ENCODE data around the gene RPS23.
"Not testable (repeated sequence)": the region's sequence is repeated elsewhere in the genome, so short reads cannot be mapped to it uniquely, and the experiment has no call there.

The RPS23 gene

GRCh38 chr5:82290005-82290404 lies 11.9 kb upstream of the RPS23 start:
- DNase-seq (ENCODE audit: low spot score) = no peak

DNA sequence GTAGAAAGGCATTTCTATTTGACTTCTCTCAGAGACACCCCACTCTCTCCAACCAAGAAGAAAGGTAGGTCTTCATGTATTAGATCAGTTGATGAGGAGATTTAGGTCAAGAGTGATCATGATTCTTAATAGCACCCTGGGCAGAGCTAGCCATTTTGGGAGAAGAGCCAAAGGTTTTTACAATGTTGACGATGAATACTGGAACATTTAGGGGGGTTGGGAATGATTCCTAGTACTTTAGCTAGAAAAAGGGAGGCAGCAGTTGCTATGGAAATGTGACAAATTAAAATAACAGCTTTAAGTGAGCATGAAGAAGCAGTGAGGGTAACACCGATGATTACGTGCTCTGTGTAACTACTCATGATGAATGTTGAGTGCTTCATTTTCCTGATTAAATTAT lies 9.5 kb upstream of the RPS23 start:
- no peak for DNase-seq (ENCODE audit: low spot score)

DNA sequence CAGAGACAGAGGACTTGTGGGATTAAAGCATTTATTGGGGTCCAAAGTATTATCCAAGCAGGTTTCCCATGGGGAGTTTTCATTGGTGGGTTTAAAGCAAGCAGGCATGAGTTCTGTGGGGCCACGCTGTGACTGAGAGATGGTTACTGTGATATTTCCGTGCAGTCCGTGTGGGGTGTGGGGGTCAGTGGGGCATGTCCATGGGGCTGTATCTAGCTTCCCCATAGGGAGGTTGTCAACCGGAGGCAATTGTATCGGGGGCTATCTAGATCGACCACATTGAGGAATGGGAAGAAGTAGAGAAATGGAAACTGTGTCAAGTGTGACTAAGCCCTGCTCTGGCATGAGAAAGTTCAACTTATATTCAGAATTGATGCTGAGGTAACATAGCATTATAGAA lies 7.1 kb upstream of the RPS23 start:
- DNase-seq (ENCODE audit: low spot score) = no peak

- no peak for DNase-seq (ENCODE audit: low spot score)
Measured at GRCh38 chr5:82283893-82284292, 5.7 kb upstream of the RPS23 start.

DNA sequence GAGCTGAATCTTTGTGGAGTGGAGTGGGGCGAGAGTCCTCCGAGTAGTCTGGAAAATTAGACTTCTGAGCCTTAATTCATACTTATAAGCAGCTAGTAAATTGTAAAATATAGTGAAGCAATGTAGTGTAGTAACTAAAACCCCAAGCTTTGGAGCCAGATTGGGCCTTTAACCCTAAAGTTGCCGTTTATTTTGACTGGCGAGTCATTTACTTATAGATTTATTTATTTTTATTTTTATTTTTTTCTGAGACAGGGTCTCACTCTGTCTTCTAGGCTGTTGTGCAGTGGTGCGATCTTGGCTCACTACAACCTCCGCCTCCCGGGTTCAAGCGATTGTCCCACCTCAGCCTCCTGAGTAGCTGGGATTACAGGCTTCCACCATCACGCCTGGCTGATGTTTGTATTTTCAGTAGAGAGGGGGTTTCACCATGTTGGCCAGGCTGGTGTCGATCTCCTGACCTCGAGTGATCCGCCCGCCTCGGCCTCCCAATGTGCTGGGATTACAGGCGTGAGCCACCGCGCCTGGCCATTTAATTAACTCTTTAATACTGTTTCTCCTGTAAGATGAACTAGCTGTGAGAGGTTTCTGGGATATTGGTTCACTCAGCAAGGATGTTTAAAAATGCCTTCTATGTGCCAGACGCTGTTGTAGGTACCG lies 687 bp upstream of the RPS23 start:
- DNase-seq (ENCODE audit: low spot score) = no peak

- DNase-seq (ENCODE audit: low spot score) = no peak
Measured at GRCh38 chr5:82277613-82277986, 554 bp downstream of the RPS23 start.

GRCh38 chr5:82276800-82277612 lies 1.1 kb downstream of the RPS23 start:
- DNase-seq (ENCODE audit: low spot score) = no peak

DNA sequence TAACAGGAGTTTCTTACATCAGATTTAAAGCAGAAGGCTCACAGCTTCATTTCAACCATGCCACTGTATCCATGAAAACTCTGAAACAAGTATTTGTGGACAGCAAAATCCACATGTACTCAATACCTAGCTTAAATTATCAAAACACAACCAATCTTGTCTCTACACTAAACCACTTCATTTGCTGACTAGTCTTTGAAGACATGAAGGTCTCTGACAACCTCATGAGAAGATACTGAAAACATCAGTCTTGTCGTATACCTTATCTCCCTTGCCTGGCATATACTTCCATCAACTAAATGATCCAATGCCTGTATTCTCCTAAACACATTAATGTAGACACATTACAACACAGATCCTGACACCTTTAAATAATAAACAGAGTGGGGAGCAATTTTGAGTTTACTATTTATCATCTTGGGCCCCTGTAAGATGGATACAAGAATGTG lies 2.9 kb downstream of the RPS23 start:
- DNase-seq (ENCODE audit: low spot score) = no peak

DNA sequence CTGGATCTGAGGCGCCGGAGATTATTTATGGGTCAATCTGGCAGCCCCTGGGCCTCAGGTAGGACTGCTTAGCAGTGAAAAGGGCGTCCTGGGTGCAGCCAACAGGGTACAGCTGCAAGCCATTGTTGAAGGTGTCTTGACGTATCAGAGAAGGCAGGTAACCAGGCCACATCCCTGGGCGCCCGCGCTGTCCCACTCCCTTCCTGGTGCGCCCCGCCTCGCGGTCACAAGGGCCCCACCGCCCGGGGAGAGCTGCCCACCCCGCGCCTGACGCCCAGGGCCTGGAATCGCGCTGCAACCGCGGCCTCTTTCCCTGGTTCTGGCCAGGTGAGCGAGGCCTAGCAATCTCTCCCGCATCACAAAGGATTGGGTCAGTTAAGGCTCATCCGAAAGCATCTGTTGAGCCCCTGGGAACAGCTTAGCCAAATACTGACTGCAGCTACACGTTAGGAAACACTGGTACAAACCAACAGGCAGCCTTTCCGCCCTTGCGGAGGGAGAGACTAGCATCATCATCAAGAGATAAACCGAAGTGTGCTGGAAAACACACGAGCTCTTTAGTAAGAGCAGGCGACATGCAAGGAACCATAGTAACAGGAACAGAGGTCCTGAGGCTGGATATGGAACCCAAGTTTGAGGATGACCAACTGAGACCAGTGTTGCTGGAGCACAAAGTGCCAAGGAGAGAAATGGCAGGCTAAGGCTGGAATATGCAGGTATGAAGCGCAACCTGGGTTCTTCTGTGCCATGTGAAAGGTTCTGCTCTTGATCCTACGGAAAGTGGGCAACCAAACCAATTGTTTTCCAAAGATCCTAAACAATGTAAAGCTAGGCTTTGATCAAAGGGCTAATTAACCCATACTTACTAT lies 3.6 kb downstream of the RPS23 start:
- no peak for DNase-seq (ENCODE audit: low spot score)

- DNase-seq (ENCODE audit: low spot score) = not testable (repeated sequence)
Measured at GRCh38 chr5:82273426-82273825, 4.7 kb downstream of the RPS23 start.

DNA sequence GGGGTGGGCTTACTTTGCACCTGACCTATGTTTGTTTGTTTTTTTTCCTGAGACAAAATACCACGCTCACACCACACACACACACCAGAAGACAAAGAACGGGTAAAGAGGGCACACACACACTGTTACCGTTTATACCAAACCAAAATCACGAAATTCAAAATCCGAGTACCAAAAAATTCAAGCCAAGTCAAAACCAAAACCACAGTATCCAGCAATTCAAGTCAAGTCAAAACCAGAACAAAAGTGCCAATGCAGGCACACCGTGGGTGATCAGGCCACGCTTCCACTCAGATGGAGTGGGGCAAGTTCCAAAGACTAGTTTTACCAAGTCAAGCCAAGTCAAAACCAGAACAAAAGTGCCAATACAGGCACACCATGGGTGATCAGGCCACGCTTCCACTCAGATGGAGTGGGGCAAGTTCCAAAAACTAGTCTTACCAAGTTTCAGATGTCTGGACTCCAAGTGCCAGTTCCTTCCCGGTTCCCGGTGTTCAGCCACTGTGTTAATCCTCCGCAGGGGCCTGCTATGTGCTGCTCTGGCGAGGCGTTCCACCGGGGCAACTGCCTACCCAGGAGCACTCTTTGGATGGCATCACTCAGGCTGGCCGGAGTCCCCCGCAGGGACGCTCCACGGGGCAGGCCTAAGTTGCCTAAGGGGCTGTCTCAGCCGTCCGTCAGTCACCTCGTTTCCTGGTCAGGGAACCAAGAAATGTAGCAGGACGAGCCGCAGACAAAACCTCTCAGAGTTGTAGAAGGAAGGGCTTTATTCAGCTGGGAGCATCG lies 5.4 kb downstream of the RPS23 start:
- DNase-seq (ENCODE audit: low spot score) = not testable (repeated sequence)

GRCh38 chr5:82269363-82269762 lies 8.8 kb downstream of the RPS23 start:
- DNase-seq (ENCODE audit: low spot score) = not testable (repeated sequence)

DNA sequence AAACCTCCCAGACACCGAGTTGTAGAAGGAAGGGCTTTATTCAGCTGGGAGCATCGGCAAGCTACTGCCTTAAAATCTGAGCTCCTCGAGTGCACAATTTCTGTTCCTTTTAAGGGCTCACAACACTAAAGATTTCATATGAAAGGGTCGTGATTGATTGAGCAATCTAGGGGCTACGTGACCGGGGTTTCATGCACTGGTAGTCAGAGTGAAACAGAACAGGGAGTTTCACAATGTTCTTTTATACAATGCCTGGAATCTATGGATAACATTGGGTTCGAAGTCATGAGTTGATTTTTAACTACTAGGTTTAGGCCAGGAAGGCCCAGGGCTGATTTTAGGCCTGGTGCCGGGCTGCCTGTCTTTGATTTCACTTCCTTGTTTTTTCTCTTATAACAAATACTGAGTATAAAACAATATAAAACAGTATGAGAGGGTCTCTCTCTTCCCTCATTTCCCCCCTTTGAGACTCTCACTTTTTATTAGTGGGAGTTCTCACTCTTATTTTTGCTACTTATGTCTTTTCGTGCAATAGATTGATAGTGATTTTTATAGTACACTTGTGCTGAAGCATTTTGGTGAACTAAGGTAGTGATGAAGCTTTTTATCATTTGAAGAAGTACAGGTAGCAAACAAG lies 10.7 kb downstream of the RPS23 start:
- not testable (repeated sequence) for DNase-seq (ENCODE audit: low spot score)

- no peak for DNase-seq (ENCODE audit: low spot score)
Measured at GRCh38 chr5:82265047-82265446, 13.1 kb downstream of the RPS23 start.

GRCh38 chr5:82259172-82259800 lies 18.9 kb downstream of the RPS23 start:
- DNase-seq (ENCODE audit: low spot score) = no peak

DNA sequence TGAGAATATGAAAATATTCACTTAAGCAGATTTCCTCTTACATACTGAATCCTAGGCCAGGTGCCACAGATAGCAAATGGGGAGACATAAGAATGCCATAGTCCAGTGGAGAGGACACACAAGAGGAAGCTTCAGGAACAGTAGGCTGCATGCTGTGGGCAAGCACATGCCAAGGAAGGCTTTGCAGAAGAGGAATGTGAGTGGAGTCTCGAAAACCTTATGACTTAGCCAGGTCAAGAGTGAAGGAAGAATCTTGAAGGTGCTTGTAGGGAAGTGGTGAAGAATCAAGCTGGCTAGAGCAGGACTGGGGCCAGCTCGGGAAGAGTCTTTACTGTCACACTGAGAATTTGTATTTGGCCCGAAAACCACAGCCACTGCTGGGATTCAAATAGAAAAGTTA lies 20.4 kb downstream of the RPS23 start:
- DNase-seq (ENCODE audit: low spot score) = no peak

GRCh38 chr5:82257247-82257646 lies 20.9 kb downstream of the RPS23 start:
- DNase-seq (ENCODE audit: low spot score) = no peak

DNA sequence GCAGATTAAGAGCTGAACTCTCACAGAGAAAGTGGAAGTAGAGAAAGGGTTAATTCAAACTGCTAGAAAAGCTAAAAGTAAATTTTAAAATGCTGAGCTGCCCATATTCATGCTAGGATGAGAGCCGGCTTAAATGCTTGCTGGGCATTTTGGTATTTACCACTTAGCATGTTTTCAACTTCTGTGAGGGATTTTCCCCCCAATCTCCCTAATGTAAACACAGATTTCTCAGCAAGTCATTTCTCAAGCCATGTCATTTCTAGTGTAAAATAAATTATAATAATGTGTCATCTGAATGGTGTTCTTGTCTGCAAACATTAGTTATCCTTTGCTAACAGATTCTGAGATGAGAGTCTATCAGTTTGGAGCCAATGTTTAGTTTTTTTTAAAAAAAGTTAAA lies 22.3 kb downstream of the RPS23 start:
- no peak for DNase-seq (ENCODE audit: low spot score)

GRCh38 chr5:82252744-82253143 lies 25.4 kb downstream of the RPS23 start:
- DNase-seq (ENCODE audit: low spot score) = no peak

GRCh38 chr5:82246960-82247574 lies 31.1 kb downstream of the RPS23 start:
- no peak for DNase-seq (ENCODE audit: low spot score)

All from hepatic stellate cell (primary cell).